GM12892 (cell line): Measurements from ENCODE around the gene ANKRD17.
A peak's percentile ranks its signal among the peaks of the same experiment; 100 is the strongest.

Experiments
- DNase-seq: peaks from one replicate; pipeline ENCODE4 v3.0.0; 2011; ENCODE audit not compliant: insufficient read length
- FAIRE-seq: peaks from 2 replicates; lab custom pipeline; 2011; peaks lifted over from hg19 to GRCh38; lab: Jason Lieb, UNC
- POLR2A ChIP-seq: IDR thresholded peaks from 2 replicates; pipeline ENCODE4 v1.6.1; 2011; ENCODE audit warnings: low read depth, low read length, control low read depth
- POLR2AphosphoS5 ChIP-seq: IDR thresholded peaks from 2 replicates; pipeline ENCODE4 v1.6.1; 2011; ENCODE audit warnings: low read depth, low read length, control low read depth
- TAF1 ChIP-seq: IDR thresholded peaks from 2 replicates; pipeline ENCODE4 v1.6.1; 2011; ENCODE audit warnings: low read depth, mild to moderate bottlenecking, control low read depth, low read length, borderline replicate concordance

Gene ANKRD17

GRCh38 chr4:73139245-73139644 is 119.4 kb downstream of the ANKRD17 start:
- DNase-seq: no peak
- TF ChIP-seq POLR2A (no peak), TAF1 (no peak), POLR2AphosphoS5 (no peak)
- peak; percentile 30 for FAIRE-seq

GRCh38 chr4:73137121-73137520 is 121.5 kb downstream of the ANKRD17 start:
- DNase-seq (no peak), FAIRE-seq (no peak)
- no peak for TF ChIP-seq POLR2AphosphoS5
- TF ChIP-seq TAF1: no peak
- no peak for TF ChIP-seq POLR2A

- DNase-seq (no peak), FAIRE-seq (no peak)
- TF ChIP-seq POLR2A: no peak
- TF ChIP-seq TAF1: no peak
- no peak for TF ChIP-seq POLR2AphosphoS5
Measured at GRCh38 chr4:73133784-73134183, 124.8 kb downstream of the ANKRD17 start.

GRCh38 chr4:73131281-73131680 is 127.3 kb downstream of the ANKRD17 start:
- DNase-seq: no peak
- TF ChIP-seq POLR2A (no peak), POLR2AphosphoS5 (no peak), TAF1 (no peak)
- FAIRE-seq: no peak

GRCh38 chr4:73129319-73129718 is 129.3 kb downstream of the ANKRD17 start:
- FAIRE-seq (no peak), DNase-seq (no peak)
- TF ChIP-seq TAF1 (no peak), POLR2A (no peak), POLR2AphosphoS5 (no peak)

- TF ChIP-seq TAF1: no peak
- no peak for TF ChIP-seq POLR2A
- no peak for TF ChIP-seq POLR2AphosphoS5
- FAIRE-seq: no peak
- DNase-seq: no peak
Measured at GRCh38 chr4:73127839-73128453, 130.7 kb downstream of the ANKRD17 start.

DNA sequence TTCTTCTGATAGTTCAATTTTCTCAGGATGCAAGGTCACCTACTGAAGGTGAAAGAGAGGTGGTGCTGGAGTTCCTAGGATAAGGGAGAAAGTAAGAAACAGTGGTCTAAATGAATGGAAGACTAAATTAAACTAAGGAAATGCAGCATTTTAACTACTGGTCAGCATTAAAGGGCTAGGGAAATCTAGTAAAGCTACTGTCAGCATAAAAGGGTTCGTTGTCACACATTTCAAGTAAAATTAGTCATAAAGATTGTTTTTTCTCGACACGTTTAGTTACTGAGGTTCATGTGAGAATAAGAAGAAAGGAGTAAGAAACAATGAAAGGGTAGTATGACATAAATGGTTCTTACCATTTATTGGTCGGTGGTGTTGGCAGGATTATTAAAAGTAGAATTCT is 149.1 kb downstream of the ANKRD17 start:
- TF ChIP-seq TAF1 (no peak), POLR2AphosphoS5 (no peak), POLR2A (no peak)
- DNase-seq: no peak
- FAIRE-seq: no peak

DNA sequence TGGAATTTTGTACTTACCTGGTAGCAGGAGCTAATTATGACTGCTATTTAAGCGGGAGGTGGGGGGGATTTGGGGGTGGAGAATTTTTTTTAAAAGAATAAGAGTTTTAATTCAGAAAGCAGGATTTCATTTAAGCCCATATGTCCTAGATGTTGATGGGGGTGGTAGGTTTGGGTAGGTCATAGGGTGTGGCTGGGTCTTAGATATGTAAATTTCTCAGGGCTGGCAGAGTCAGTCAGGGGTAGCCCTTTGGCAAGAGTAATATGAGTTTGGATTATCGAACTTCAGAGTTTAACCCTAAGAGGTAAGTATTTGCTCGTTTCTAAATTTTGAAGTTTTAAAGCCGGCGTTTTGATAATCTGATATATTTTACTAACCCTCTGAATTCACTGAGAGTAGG is 153.9 kb downstream of the ANKRD17 start:
- DNase-seq: no peak

GRCh38 chr4:73103799-73104503 is 154.6 kb downstream of the ANKRD17 start:
- TF ChIP-seq POLR2A (no peak), POLR2AphosphoS5 (0 out of 2 replicates have a peak, but pooled peaks have one; percentile 14), TAF1 (no peak)
- FAIRE-seq (no peak), DNase-seq (no peak)

More for the DNA sequence above, 153.9 kb downstream of the ANKRD17 start:
- no peak for FAIRE-seq
- TF ChIP-seq POLR2A (no peak), POLR2AphosphoS5 (no peak), TAF1 (no peak)

- FAIRE-seq: no peak
- 0 out of 2 replicates have a peak, but pooled peaks have one; percentile 18 for TF ChIP-seq POLR2AphosphoS5
- TF ChIP-seq POLR2A: no peak
Measured at GRCh38 chr4:73099143-73099542, 159.5 kb downstream of the ANKRD17 start.

GRCh38 chr4:73098713-73099112 is 159.9 kb downstream of the ANKRD17 start:
- DNase-seq: no peak
- FAIRE-seq: no peak
- no peak for TF ChIP-seq POLR2A
- no peak for TF ChIP-seq POLR2AphosphoS5
- no peak for TF ChIP-seq TAF1

More at GRCh38 chr4:73099143-73099542, 159.5 kb downstream of the ANKRD17 start:
- no peak for DNase-seq

DNA sequence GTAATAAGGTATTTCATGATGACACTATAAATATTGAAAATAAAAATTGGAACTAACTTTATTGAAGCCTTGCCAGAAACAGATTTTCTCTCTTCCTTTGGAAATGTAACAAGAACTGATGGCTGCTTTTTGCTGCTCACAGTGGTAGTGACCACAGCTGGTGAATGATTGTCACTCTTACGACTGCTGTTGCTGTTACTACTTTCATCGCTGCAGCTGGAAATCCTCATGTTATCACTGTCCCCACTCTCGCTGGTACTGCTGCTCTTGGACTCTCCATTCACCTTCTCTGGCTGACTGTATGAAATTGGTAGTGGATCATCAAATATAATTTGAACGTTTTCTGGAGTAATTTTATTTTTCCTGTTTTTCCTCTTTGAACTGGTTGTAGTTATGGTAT is 160.6 kb downstream of the ANKRD17 start:
- no peak for FAIRE-seq

More for the DNA sequence above, 160.6 kb downstream of the ANKRD17 start:
- no peak for DNase-seq
- TF ChIP-seq POLR2A (no peak), TAF1 (no peak), POLR2AphosphoS5 (no peak)
